ENCODE results near the gene EGFL7.

DNA sequence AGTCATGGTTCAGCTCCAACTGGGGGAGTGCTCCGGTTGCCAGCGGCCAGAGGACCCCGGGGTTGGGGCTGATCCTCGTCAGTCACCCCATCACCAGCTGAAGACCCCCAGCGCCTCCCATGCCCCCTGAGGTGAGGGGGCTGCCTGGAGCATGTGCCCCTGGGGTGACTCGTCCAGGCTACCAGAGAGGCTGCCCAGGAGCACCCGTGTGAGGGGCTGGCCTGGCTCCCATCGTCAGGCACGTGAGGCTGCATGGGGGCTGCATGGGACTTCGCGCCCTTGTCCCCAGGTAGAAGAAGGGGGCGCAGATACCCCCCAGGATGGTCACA, 46.4 kb upstream of the EGFL7 start:
- no peak for TF ChIP-seq POLR2AphosphoS5 (IDR thresholded peaks at IDR 0.05; ENCODE audit: low read depth, low read length)
- TF ChIP-seq, protein P1, sequence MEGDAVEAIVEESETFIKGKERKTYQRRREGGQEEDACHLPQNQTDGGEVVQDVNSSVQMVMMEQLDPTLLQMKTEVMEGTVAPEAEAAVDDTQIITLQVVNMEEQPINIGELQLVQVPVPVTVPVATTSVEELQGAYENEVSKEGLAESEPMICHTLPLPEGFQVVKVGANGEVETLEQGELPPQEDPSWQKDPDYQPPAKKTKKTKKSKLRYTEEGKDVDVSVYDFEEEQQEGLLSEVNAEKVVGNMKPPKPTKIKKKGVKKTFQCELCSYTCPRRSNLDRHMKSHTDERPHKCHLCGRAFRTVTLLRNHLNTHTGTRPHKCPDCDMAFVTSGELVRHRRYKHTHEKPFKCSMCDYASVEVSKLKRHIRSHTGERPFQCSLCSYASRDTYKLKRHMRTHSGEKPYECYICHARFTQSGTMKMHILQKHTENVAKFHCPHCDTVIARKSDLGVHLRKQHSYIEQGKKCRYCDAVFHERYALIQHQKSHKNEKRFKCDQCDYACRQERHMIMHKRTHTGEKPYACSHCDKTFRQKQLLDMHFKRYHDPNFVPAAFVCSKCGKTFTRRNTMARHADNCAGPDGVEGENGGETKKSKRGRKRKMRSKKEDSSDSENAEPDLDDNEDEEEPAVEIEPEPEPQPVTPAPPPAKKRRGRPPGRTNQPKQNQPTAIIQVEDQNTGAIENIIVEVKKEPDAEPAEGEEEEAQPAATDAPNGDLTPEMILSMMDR (IDR thresholded peaks at IDR 0.05): no peak
- TF ChIP-seq SIN3A (IDR thresholded peaks at IDR 0.05; ENCODE audit: borderline replicate concordance, low read depth, low read length): no peak
- TF ChIP-seq, protein P2, sequence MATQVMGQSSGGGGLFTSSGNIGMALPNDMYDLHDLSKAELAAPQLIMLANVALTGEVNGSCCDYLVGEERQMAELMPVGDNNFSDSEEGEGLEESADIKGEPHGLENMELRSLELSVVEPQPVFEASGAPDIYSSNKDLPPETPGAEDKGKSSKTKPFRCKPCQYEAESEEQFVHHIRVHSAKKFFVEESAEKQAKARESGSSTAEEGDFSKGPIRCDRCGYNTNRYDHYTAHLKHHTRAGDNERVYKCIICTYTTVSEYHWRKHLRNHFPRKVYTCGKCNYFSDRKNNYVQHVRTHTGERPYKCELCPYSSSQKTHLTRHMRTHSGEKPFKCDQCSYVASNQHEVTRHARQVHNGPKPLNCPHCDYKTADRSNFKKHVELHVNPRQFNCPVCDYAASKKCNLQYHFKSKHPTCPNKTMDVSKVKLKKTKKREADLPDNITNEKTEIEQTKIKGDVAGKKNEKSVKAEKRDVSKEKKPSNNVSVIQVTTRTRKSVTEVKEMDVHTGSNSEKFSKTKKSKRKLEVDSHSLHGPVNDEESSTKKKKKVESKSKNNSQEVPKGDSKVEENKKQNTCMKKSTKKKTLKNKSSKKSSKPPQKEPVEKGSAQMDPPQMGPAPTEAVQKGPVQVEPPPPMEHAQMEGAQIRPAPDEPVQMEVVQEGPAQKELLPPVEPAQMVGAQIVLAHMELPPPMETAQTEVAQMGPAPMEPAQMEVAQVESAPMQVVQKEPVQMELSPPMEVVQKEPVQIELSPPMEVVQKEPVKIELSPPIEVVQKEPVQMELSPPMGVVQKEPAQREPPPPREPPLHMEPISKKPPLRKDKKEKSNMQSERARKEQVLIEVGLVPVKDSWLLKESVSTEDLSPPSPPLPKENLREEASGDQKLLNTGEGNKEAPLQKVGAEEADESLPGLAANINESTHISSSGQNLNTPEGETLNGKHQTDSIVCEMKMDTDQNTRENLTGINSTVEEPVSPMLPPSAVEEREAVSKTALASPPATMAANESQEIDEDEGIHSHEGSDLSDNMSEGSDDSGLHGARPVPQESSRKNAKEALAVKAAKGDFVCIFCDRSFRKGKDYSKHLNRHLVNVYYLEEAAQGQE (IDR thresholded peaks at IDR 0.05; ENCODE audit: low read depth, low read length): no peak
- TF ChIP-seq EP300 (IDR thresholded peaks at IDR 0.05; ENCODE audit: borderline replicate concordance in 1 of 2, low read depth in 1 of 2, low read length in 1 of 2): no peak
- no peak for TF ChIP-seq SMC3 (IDR thresholded peaks at IDR 0.05; ENCODE audit: low read depth, low read length)
- no peak for TF ChIP-seq YY1 (IDR thresholded peaks at IDR 0.05; ENCODE audit: low read depth)
- no peak for TF ChIP-seq JUND (IDR thresholded peaks at IDR 0.05)
- no peak for TF ChIP-seq CHD2 (IDR thresholded peaks at IDR 0.05; ENCODE audit: low read length, partially characterized antibody)
- no peak for TF ChIP-seq USF2 (IDR thresholded peaks at IDR 0.05; ENCODE audit: borderline replicate concordance, low read depth, low read length)
- TF ChIP-seq TAF1 (IDR thresholded peaks at IDR 0.05; ENCODE audit: borderline replicate concordance, low read depth, low read length): no peak

Measured in SK-N-SH (cell line).